H1 (cell line): ENCODE data around the gene DGKA. TPM values are rescaled to one million over a fixed set of nuclear protein-coding genes. Genes with fewer than 3 reads are reported as not detected.
A peak's percentile ranks its signal among the peaks of the same experiment; 100 is the strongest.

ENCODE experiments used
- ASH2L ChIP-seq: fragments of 200-600, 300-600 bp; sonication (generic); IDR thresholded peaks from one replicate; pipeline ENCODE4 v1.7.1; 2017; ENCODE audit warnings: low read length
- CREB1 ChIP-seq: IDR thresholded peaks from 2 replicates; pipeline ENCODE4 v1.6.1; 2012; ENCODE audit warnings: inconsistent platforms
- KDM1A ChIP-seq: fragments of 200-600, 300-600 bp; sonication (generic); IDR thresholded peaks from 2 replicates; pipeline ENCODE4 v1.7.1; 2016; ENCODE audit warnings: mild to moderate bottlenecking, low read length, borderline replicate concordance
- KDM4A ChIP-seq: IDR thresholded peaks from one replicate; pipeline ENCODE4 v1.7.1; 2012; ENCODE audit warnings: low read depth, mild to moderate bottlenecking, moderate library complexity, low read length, inconsistent platforms; ENCODE audit not compliant: severe bottlenecking
- KDM5A ChIP-seq: fragments of 200-600 bp; IDR thresholded peaks from 2 replicates; pipeline ENCODE4 v1.7.1; 2012; ENCODE audit warnings: mild to moderate bottlenecking, low read length, inconsistent platforms, mixed read lengths
- NRF1 ChIP-seq: IDR thresholded peaks from 2 replicates; pipeline ENCODE4 v1.6.1; 2011; ENCODE audit warnings: mild to moderate bottlenecking, low read depth, low read length, improper control_type of control experiment
- SAP30 ChIP-seq: fragments of 300-600 bp; sonication (generic); IDR thresholded peaks from 2 replicates; pipeline ENCODE4 v1.7.1; 2012; ENCODE audit warnings: low read length, moderate library complexity, mild to moderate bottlenecking, inconsistent platforms; ENCODE audit not compliant: insufficient read depth, insufficient replicate concordance
- SP4 ChIP-seq: IDR thresholded peaks from 2 replicates; pipeline ENCODE4 v1.6.1; 2012; ENCODE audit warnings: low read length, inconsistent platforms
- TBP ChIP-seq: IDR thresholded peaks from 2 replicates; pipeline ENCODE4 v1.6.1; 2011; ENCODE audit warnings: low read depth, low read length, improper control_type of control experiment
- TEAD4 ChIP-seq: IDR thresholded peaks from 2 replicates; pipeline ENCODE4 v1.6.1; 2012; ENCODE audit warnings: low read depth, low read length, inconsistent platforms, mixed read lengths
- polyA plus RNA-seq, 7 experiments: library from polyadenylated mRNA; depleted of rRNA in 3 of 7; stranded (reverse) in 5 of 7; unstranded in 2 of 7; fragments of >200 nt in 5 of 7; fragments of 200-250 nt in 2 of 7; gene quantifications; 1 replicate in 5 of 7; 2 replicates in 1 of 7; 4 replicates in 1 of 7; pipeline versions ENCODE4 v1.2.1 to v1.2.3, GENCODE V29; 2011 to 2013; ENCODE audit warnings: missing spikeins in 2 of 7, mixed read lengths in 2 of 7
- total RNA-seq: library from RNA; stranded (reverse); fragmentation: NEBNext Ultra II Directional; extraction: Animal tissue kit (Norgen Biotek cat#: 25700); gene quantifications from 2 replicates; pipeline ENCODE4 v1.2.1, GENCODE V29; 2021
- TF ChIP-seq, protein P1 (sequence below), 3 experiments: IDR thresholded peaks; 1 replicate in 2 of 3; 2 replicates in 1 of 3; pipeline versions ENCODE4 v1.5.1 to v1.6.1; 2011; ENCODE audit warnings: low read length in 3 of 3, mild to moderate bottlenecking in 3 of 3, inconsistent platforms in 2 of 3, low read depth in 1 of 3, moderate library complexity in 1 of 3; ENCODE audit not compliant: insufficient read depth in 1 of 3; ENCODE audit errors: control extremely low read depth in 1 of 3
- TF ChIP-seq, protein P2 (sequence below): IDR thresholded peaks from 2 replicates; pipeline ENCODE4 v1.6.1; 2012; ENCODE audit warnings: inconsistent platforms
- TF ChIP-seq, protein P3 (sequence below): IDR thresholded peaks from 2 replicates; pipeline ENCODE4 v1.6.1; 2011; ENCODE audit warnings: low read length, improper control_type of control experiment
- TF ChIP-seq, protein P4 (sequence below): IDR thresholded peaks from 2 replicates; pipeline ENCODE4 v1.6.1; 2012; ENCODE audit warnings: inconsistent platforms

The DGKA gene
- total and polyA plus RNA-seq, 2 of the 8 experiments (the other 6 are each of a cell fraction or from before 2014, with no cell fraction given) = 15.9 to 18.0 TPM

DNA sequence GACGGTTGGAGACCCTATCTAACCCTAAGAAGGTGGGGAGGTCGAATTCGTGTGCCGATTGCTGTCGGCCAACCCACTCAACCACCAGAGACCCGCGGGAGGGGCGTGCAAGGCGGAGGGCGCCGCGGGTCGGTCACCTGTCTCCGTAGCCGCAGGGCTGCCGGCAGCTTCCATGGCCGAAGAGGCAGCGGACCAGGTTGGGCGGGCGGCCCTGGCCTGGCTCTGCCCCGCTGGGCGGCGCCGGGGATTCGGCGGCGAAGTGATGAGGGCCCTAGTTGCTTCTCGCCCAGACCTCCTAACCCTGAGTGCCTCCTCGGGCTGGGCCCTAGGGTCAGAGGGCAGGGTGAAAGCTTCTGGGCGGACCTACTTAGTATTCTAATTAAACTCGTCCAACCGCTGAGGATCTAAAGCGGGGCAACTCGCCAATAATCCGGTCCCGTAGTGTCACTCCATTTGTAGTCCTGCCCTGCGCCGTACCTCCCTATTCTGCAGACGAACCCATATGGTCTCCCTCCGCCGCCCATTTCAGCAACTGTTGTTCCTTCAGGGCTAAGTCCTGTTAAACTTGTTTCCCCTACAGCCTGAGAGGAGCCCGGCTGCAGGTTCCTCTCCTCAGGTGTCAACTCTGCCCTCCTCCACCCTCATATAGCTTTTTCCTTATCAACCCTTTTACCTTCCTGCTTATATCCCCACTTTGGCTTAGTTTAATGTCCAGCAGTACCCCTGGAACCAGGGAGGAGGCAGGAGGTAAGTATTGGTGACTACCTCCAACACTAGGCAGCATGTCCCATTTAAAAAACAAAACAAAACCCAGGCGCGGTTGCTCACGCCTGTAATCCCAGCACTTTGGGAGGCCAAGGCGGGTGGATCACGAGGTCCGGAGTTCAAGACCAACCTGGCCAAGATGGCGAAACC is 3.1 kb upstream of the DGKA start, which contains the start of gene PYM1 (continued):
- TF ChIP-seq, protein P1, sequence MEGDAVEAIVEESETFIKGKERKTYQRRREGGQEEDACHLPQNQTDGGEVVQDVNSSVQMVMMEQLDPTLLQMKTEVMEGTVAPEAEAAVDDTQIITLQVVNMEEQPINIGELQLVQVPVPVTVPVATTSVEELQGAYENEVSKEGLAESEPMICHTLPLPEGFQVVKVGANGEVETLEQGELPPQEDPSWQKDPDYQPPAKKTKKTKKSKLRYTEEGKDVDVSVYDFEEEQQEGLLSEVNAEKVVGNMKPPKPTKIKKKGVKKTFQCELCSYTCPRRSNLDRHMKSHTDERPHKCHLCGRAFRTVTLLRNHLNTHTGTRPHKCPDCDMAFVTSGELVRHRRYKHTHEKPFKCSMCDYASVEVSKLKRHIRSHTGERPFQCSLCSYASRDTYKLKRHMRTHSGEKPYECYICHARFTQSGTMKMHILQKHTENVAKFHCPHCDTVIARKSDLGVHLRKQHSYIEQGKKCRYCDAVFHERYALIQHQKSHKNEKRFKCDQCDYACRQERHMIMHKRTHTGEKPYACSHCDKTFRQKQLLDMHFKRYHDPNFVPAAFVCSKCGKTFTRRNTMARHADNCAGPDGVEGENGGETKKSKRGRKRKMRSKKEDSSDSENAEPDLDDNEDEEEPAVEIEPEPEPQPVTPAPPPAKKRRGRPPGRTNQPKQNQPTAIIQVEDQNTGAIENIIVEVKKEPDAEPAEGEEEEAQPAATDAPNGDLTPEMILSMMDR (IDR thresholded peaks at IDR 0.05; ENCODE audit: control extremely low read depth in 1 of 3, insufficient read depth in 1 of 3, low read depth in 1 of 3, low read length in 3 of 3) = no peak
- TF ChIP-seq SP4 (no peak), CREB1 (peak; percentile 29; the same call in 1 of the 2 replicates), KDM4A (no peak), NRF1 (no peak), TBP (peak; percentile 76), KDM1A (no peak), SAP30 (no peak), ASH2L (peak; percentile 58), KDM5A (0 out of 2 replicates have a peak, but pooled peaks have one; percentile 12), TEAD4 (no peak)
- TF ChIP-seq, protein P2, sequence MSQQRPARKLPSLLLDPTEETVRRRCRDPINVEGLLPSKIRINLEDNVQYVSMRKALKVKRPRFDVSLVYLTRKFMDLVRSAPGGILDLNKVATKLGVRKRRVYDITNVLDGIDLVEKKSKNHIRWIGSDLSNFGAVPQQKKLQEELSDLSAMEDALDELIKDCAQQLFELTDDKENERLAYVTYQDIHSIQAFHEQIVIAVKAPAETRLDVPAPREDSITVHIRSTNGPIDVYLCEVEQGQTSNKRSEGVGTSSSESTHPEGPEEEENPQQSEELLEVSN = no peak
- TF ChIP-seq, protein P3, sequence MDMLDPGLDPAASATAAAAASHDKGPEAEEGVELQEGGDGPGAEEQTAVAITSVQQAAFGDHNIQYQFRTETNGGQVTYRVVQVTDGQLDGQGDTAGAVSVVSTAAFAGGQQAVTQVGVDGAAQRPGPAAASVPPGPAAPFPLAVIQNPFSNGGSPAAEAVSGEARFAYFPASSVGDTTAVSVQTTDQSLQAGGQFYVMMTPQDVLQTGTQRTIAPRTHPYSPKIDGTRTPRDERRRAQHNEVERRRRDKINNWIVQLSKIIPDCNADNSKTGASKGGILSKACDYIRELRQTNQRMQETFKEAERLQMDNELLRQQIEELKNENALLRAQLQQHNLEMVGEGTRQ = no peak
- TF ChIP-seq, protein P4, sequence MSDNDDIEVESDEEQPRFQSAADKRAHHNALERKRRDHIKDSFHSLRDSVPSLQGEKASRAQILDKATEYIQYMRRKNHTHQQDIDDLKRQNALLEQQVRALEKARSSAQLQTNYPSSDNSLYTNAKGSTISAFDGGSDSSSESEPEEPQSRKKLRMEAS = no peak
